Psoas muscle (tissue), 8 donors: ENCODE measurements around the gene ANP32A. TPM values are rescaled to one million over a fixed set of nuclear protein-coding genes. Genes with fewer than 3 reads are reported as not detected.
A peak's percentile ranks its signal among the peaks of the same experiment; 100 is the strongest.

Experiments used
- ATAC-seq, 4 donors: fragments of 200-7000 bp; cut with Tn5 transposase; one replicate each; pipeline ENCODE4 v1.9.1; 2020; ENCODE audit warnings: moderate library complexity in 3 of 4, mild to moderate bottlenecking in 2 of 4
- DNase-seq, 2 donors: peaks; one replicate each; pipeline ENCODE4 v3.0.0-alpha.2; 2020
- H3K27ac ChIP-seq: fragments of 200-600 bp; one replicate; pipeline ENCODE4 v1.8.0; 2022
- H3K27me3 ChIP-seq, 3 donors: fragments of 200-600 bp in 1 of 3; one replicate each; pipeline versions ENCODE4 v1.6.1 to v1.8.0; 2013 to 2022; ENCODE audit warnings: low read length in 2 of 3, mild to moderate bottlenecking in 2 of 3, moderate library complexity in 1 of 3; ENCODE audit not compliant: insufficient read depth in 3 of 3
- H3K36me3 ChIP-seq, 2 donors: fragments of 200-600 bp in 1 of 2; one replicate each; pipeline versions ENCODE4 v1.6.1 to v1.8.0; 2013 to 2022; ENCODE audit warnings: low read depth in 1 of 2, mild to moderate bottlenecking in 1 of 2, moderate library complexity in 1 of 2; ENCODE audit not compliant: insufficient read depth in 1 of 2
- H3K4me1 ChIP-seq: fragments of 200-600 bp; one replicate; pipeline ENCODE4 v1.8.0; 2022
- H3K4me3 ChIP-seq: fragments of 200-600 bp; one replicate; pipeline ENCODE4 v1.8.0; 2022; ENCODE audit warnings: mild to moderate bottlenecking
- H3K9me3 ChIP-seq: fragments of 200-600 bp; one replicate; pipeline ENCODE4 v1.8.0; 2022
- CTCF ChIP-seq: fragments of 200-600 bp; IDR thresholded peaks from one replicate; pipeline ENCODE4 v1.8.0; 2022; ENCODE audit warnings: antibody characterized with exemption
- WGBS, 3 donors: extraction: QIAGEN DNeasy Blood & Tissue Kit; methylation state at CpG; one replicate each; pipeline versions ENCODE4 v1.1.6 to v1.1.7; 2013; 5-methylcytosine and 5-hydroxymethylcytosine counted together
- intact Hi-C, 2 donors: fragments of 100-400 bp; cut with DNase I; formaldehyde crosslinking; loops; one replicate each; pipeline versions ENCODE4 v1.11.0 to v1.14.2; 2022
- polyA plus RNA-seq, 3 donors: library from polyadenylated mRNA; stranded (reverse); fragments of 200-250 nt; gene quantifications; one replicate each; pipeline ENCODE4 v1.2.3, GENCODE V29; 2013
- total RNA-seq, 4 donors: library from RNA; stranded (reverse); fragmentation: NEBNext Ultra II Directional in 2 of 4; extraction: Animal tissue kit (Norgen Biotek cat#: 25700) in 2 of 4; gene quantifications; one replicate each; pipeline versions ENCODE4 v1.2.1 to v1.2.4, GENCODE V29; 2021 to 2023
- donor health status: healthy with polysubstance abuse.
- donor health status: DM: no; HTN: no; CAD: no; lungs with moderate emphysema.
- donor health status: Bipolar disorder and iron deficiency.
- donor health status: healthy.
- donor health status: DM: yes; HTN: yes; CAD: no.
- donor health status: DM: no; HTN: no; CAD: no.
- donor health status: DM: no; HTN: no; CAD: no.
- donor health status: DM: yes; HTN: yes; CAD: no.

ANP32A gene
- total and polyA plus RNA-seq, 7 donors = 56.7 to 98.2 (median 83.7) TPM

DNA sequence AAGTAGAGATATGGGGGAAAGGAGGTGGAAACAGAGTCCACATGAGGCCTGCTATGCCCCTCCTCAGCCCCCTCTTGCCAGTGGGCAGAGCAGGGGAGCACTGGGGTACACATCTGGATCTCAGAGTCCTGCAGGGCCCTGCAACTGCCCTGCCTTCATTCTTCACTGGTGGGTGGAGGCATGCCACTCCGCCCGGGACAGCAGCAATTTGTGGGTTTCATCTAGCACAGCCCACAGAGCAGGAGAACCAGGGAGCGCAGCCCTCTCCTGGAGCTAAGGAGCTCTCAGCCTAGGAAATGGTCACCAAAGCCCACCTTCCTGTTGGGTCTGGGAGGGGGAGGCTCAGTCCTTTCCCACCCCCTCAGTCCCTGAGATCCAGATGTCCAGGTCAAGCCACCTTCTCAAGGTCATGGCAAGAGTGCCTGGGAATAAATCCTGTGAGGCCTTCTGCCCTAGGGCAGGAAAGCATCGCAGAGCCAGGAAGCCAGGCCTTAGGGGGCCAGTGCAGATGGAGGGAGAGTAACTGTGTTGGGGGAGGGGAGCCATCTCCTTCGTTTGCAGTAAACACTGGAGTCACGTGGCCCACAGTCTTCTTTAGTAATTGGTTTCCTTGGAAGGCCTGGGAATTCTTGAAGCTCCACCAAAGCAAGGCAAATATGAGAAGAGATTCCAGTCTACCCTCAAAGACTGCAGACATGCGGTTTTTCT lies 31.0 kb downstream of the ANP32A start:
- Histone ChIP-seq H3K4me1 (peaks cover 57% of the 10 kb centered on the region), H3K4me3 (no peak overlapping the region), H3K27ac (peak overlapping the region; percentile 33), H3K9me3 (no peaks in the 10 kb centered on the region), H3K27me3 (no peaks in the 10 kb centered on the region), H3K36me3 (peaks cover 0 to 27% of the 10 kb centered on the region in 2 donors)
- intact Hi-C loops = loop anchor here in 1 of 2 donors (5.0 kb wide), 1 partner anchor 38 kb away; no protein-coding TSS in a partner anchor
- DNase-seq = no peak
- 55 to 57% (median 57%) methylated on average over 7 of the region's 7 CpGs for WGBS, 3 donors
- ATAC-seq = no peak
- TF ChIP-seq CTCF = no peak

DNA sequence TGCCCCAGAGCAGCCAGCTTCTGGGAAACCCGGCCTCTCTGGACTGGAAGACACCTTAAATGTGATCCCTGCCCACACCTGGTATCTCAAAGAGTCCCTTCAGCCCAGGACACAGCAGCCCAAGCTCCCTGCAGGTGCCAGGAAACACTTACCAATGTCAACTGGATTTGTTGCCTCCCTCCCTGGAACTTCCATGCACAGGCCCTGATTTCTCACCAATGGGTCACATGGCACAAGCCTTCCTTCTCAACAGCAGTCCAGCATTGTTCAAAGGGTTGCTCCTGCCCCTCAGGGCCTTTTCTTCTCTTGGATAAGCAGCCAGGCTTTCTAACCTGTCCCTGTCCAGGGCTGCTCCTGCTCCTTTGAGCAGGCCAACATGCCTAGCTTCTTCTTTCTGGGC lies 31.6 kb downstream of the ANP32A start:
- peaks cover 0 to 33% of the 10 kb centered on the region in 2 donors for H3K36me3 ChIP-seq
- H3K9me3 ChIP-seq = no peaks in the 10 kb centered on the region
- no peak for DNase-seq
- intact Hi-C loops = loop anchor here in 1 of 2 donors (5.0 kb wide), 1 partner anchor 38 kb away; no protein-coding TSS in a partner anchor
- H3K27me3 ChIP-seq = no peaks in the 10 kb centered on the region
- TF ChIP-seq CTCF = no peak
- H3K4me1 ChIP-seq = peaks cover 52% of the 10 kb centered on the region
- H3K27ac ChIP-seq = peak overlapping the region; percentile 33
- no peak overlapping the region for H3K4me3 ChIP-seq
- peak in 2 of 4 donors; percentile 21 to 23 for ATAC-seq
- 25 to 64% (median 58%) methylated on average over 1 of the region's 1 CpG for WGBS, 3 donors

GRCh38 chr15:68788264-68788624 lies 32.5 kb downstream of the ANP32A start:
- no peak for ATAC-seq
- H3K4me3 ChIP-seq = no peak overlapping the region
- intact Hi-C loops = loop anchor here in 1 of 2 donors (5.0 kb wide), 1 partner anchor 39 kb away; no protein-coding TSS in a partner anchor
- no peak for TF ChIP-seq CTCF
- no peaks in the 10 kb centered on the region for H3K9me3 ChIP-seq
- peaks cover 43% of the 10 kb centered on the region for H3K4me1 ChIP-seq
- H3K36me3 ChIP-seq = peaks cover 0 to 40% of the 10 kb centered on the region in 2 donors
- WGBS, 3 donors = 82 to 95% (median 87%) methylated on average over 8 of the region's 8 CpGs
- no peak overlapping the region for H3K27ac ChIP-seq
- H3K27me3 ChIP-seq = no peaks in the 10 kb centered on the region
- no peak for DNase-seq

GRCh38 chr15:68787609-68788263 lies 33.0 kb downstream of the ANP32A start:
- DNase-seq (no peak), ATAC-seq (no peak)
- peaks cover 38% of the 10 kb centered on the region for H3K4me1 ChIP-seq
- H3K27me3 ChIP-seq = no peaks in the 10 kb centered on the region
- intact Hi-C loops = loop anchor here in 1 of 2 donors (5.0 kb wide), 1 partner anchor 40 kb away; no protein-coding TSS in a partner anchor
- no peaks in the 10 kb centered on the region for H3K9me3 ChIP-seq
- WGBS, 3 donors = 78 to 79% (median 79%) methylated on average over 17 of the region's 17 CpGs
- H3K4me3 ChIP-seq = no peak overlapping the region
- H3K27ac ChIP-seq = no peak overlapping the region
- H3K36me3 ChIP-seq = peaks cover 0 to 44% of the 10 kb centered on the region in 2 donors
- TF ChIP-seq CTCF = no peak
